HepG2 (cell line): ENCODE results near the gene ARX. TPM values are rescaled to one million over a fixed set of nuclear protein-coding genes. Genes with fewer than 3 reads are reported as not detected.

Source experiments
- ATAC-seq: fragments of 200-7000 bp; cut with Tn5 transposase; 3 replicates; pipeline ENCODE4 v1.9.1; 2020; ENCODE audit warnings: mild to moderate bottlenecking, moderate library complexity
- BruUV-seq: library from RNA; stranded (reverse); fragments of 400-500 nt; replicated peaks from 2 replicates; lab custom pipeline; 2021; lab: Mats Ljungman, UMichigan
- CTCF ChIA-PET: fragments of 300-600 bp; formaldehyde crosslinking; extraction: SDS; loops from one replicate; lab custom pipeline; 2021; ENCODE audit warnings: low total read pairs, inconsistent platforms, low intra/inter-chr PET ratio; lab: Yijun Ruan, JAX
- POLR2A ChIA-PET: fragments of 350-600 bp; sonication (Branson Sonifier 250); formaldehyde crosslinking; loops from one replicate; lab custom pipeline; 2020; ENCODE audit warnings: antibody characterized with exemption, inconsistent platforms; lab: Yijun Ruan, JAX
- DNase-seq: peaks from one replicate; pipeline ENCODE4 v3.0.0-alpha.2; 2015; ENCODE audit warnings: low spot score
- FAIRE-seq: peaks from 3 replicates; lab custom pipeline; 2011; peaks lifted over from hg19 to GRCh38; lab: Jason Lieb, UNC
- H2AFZ ChIP-seq: one replicate; pipeline ENCODE4 v1.6.1; 2011; ENCODE audit warnings: low read length, inconsistent platforms
- H3K27ac ChIP-seq: fragments of 300-600 bp; 3 replicates; pipeline ENCODE4 v1.8.0; 2011; ENCODE audit warnings: mixed run types, mild to moderate bottlenecking, mixed read lengths, low read length, inconsistent platforms; ENCODE audit not compliant: insufficient read depth; ENCODE audit errors: extremely low read length
- H3K27me3 ChIP-seq, 2 experiments: fragments of 200-600 bp in 1 of 2; 2 replicates in 1 of 2; 3 replicates in 1 of 2; pipeline versions ENCODE4 v1.6.0 to v1.8.0; 2011; ENCODE audit warnings: low read length in 2 of 2, mild to moderate bottlenecking in 2 of 2, moderate library complexity in 2 of 2, inconsistent platforms in 1 of 2; ENCODE audit not compliant: insufficient read depth in 2 of 2, control insufficient read depth in 1 of 2
- H3K36me3 ChIP-seq, 2 experiments: fragments of 200-600 bp in 1 of 2; replicated peaks in 1 of 2; 2 replicates in 1 of 2; 3 replicates in 1 of 2; pipeline versions ENCODE4 v1.5.1 to v1.8.0; 2011; ENCODE audit warnings: low read length in 2 of 2, inconsistent platforms in 1 of 2; ENCODE audit not compliant: insufficient read depth in 2 of 2, control insufficient read depth in 1 of 2
- H3K4me1 ChIP-seq: 2 replicates; pipeline ENCODE4 v1.5.1; 2012; ENCODE audit warnings: low read length, inconsistent platforms; ENCODE audit not compliant: insufficient read depth
- H3K4me2 ChIP-seq: 2 replicates; pipeline ENCODE4 v1.6.0; 2011; ENCODE audit warnings: low read depth, low read length, inconsistent platforms
- H3K4me3 ChIP-seq, 3 experiments: fragments of 200-600 bp in 1 of 3; sonication (generic), shearing (Covaris generic) in 1 of 3; replicated peaks in 1 of 3; 2 replicates each; pipeline ENCODE4 v1.5.1; 2011 to 2016; ENCODE audit warnings: low read length in 3 of 3, inconsistent platforms in 2 of 3, low read depth in 2 of 3, mild to moderate bottlenecking in 2 of 3, control low read depth in 1 of 3, mixed read lengths in 1 of 3; ENCODE audit not compliant: insufficient read depth in 1 of 3
- H3K79me2 ChIP-seq: one replicate; pipeline ENCODE4 v1.6.1; 2011; ENCODE audit warnings: low read length, inconsistent platforms; ENCODE audit not compliant: insufficient read depth
- H3K9ac ChIP-seq: 2 replicates; pipeline ENCODE4 v1.6.0; 2011; ENCODE audit warnings: mild to moderate bottlenecking, low read depth, low read length, inconsistent platforms; ENCODE audit not compliant: insufficient read depth
- H3K9me3 ChIP-seq: 2 replicates; pipeline ENCODE4 v1.5.1; 2012; ENCODE audit warnings: mild to moderate bottlenecking, low read length
- H4K20me1 ChIP-seq: 2 replicates; pipeline ENCODE4 v1.6.0; 2011; ENCODE audit warnings: inconsistent platforms, mild to moderate bottlenecking, low read length, moderate library complexity; ENCODE audit not compliant: insufficient read depth
- ATF2 ChIP-seq: sonication (generic); formaldehyde crosslinking; IDR thresholded peaks from 2 replicates; pipeline ENCODE4 v1.4.0; 2020; ENCODE audit warnings: missing genetic modification reagents
- NFE2 ChIP-seq: sonication (generic); formaldehyde crosslinking; IDR thresholded peaks from 2 replicates; pipeline ENCODE4 v1.4.0; 2020; ENCODE audit warnings: missing genetic modification reagents
- WGBS: methylation state at CpG from one replicate; pipeline ENCODE4 v1.1.6; 2017; ENCODE audit warnings: low lambda C conversion rate; 5-methylcytosine and 5-hydroxymethylcytosine counted together
- in situ Hi-C: cut with HindIII; loops from 2 replicates; pipeline ENCODE4 v1.10.0; 2017; ENCODE audit warnings: low pct_unique_long_range_greater_than_20kb; ENCODE audit not compliant: extremely low pct_ligation_motif_present
- intact Hi-C: fragments of 100-400 bp; cut with micrococcal nuclease; formaldehyde crosslinking; loops from one replicate; pipeline ENCODE4 v1.10.0; 2022; ENCODE audit not compliant: unreplicated experiment
- polyA plus RNA-seq, 8 experiments: library from polyadenylated mRNA; depleted of rRNA in 3 of 8; stranded (reverse) in 7 of 8; unstranded in 1 of 8; fragments of >200 nt; fragmentation: Illumina TruSeq in 4 of 8; extraction: Trizol in 4 of 8; gene quantifications; 2 replicates each; pipeline versions ENCODE4 v1.2.1 to v1.2.3, GENCODE V29; 2011 to 2016; ENCODE audit warnings: low read depth in 4 of 8, missing spikeins in 1 of 8, mixed read lengths in 1 of 8; ENCODE audit not compliant: insufficient read depth in 1 of 8
- total RNA-seq, 5 experiments: library from RNA; depleted of rRNA; stranded (reverse); fragments of >200 nt; fragmentation: Illumina TruSeq; extraction: Trizol; gene quantifications; 2 replicates each; pipeline ENCODE4 v1.2.3, GENCODE V29; 2016; ENCODE audit warnings: low read depth in 1 of 5

ARX gene
- total and polyA plus RNA-seq, 2 of the 13 experiments (the other 11 are each of a cell fraction or from before 2014, with no cell fraction given) = not detected

- Histone ChIP-seq H3K9ac (no peak overlapping the region), H3K4me3 (no peak overlapping the region), H2AFZ (no peak overlapping the region), H3K36me3 (no peaks in the 10 kb centered on the region; a peak in 2 of 5 replicates), H4K20me1 (no peaks in the 10 kb centered on the region), H3K4me2 (no peak overlapping the region), H3K9me3 (no peaks in the 10 kb centered on the region), H3K27ac (no peak overlapping the region), H3K4me1 (no peaks in the 10 kb centered on the region), H3K27me3 (no peaks in the 10 kb centered on the region), H3K79me2 (no peaks in the 10 kb centered on the region)
- 95% methylated on average over 3 of the region's 3 CpGs for WGBS
- ATAC-seq = no peak
- intact Hi-C loops = no loop called here
- in situ Hi-C loops = no loop called here
- no peak for TF ChIP-seq NFE2 (CRISPR knock-in tag)
- no peak for FAIRE-seq
- BruUV-seq = no TSS peak
- no peak for DNase-seq
- ChIA-PET CTCF (no interaction called here), POLR2A (no interaction called here)
Observed at GRCh38 chrX:24983931-24984330, 31.8 kb downstream of the ARX start.

DNA sequence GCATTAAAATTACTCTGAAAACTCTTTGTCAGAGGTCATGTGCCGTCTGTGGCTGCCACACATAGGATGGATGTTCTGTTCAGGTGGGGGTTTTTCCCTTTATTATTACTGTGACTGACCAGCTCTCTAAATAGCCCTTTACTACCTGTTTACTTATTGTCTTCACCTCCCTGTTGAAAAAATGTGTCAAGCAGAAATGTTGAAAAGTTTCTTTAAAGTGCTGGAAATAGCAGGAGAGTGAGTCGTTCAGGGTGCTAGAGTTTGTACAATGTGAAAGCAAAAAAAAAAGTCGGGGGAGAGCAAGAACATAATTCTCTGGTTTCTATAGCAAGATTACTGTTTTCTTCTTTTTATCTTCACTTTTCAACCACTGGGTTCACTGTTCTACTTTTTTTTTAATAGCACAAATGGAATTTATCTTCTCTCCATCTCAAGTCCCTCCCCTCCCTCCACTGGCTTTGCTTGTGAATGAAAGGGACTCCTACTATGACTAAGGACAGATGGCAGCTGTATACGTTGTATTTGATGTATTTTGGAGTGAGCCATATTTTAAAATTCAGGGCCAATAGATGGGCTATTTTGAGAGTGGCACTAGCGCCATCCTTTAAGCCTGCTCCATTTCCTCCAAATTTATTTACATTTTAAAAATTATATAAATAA, 33.3 kb downstream of the ARX start:
- no peaks in the 10 kb centered on the region for H4K20me1 ChIP-seq
- no TSS peak for BruUV-seq
- no peak overlapping the region for H3K9ac ChIP-seq
- DNase-seq (no peak), FAIRE-seq (no peak), ATAC-seq (no peak)
- ChIA-PET CTCF (no interaction called here), POLR2A (no interaction called here)
- no peak overlapping the region for H3K27ac ChIP-seq
- WGBS = 92% methylated on average over 5 of the region's 5 CpGs
- H2AFZ ChIP-seq = no peak overlapping the region
- H3K27me3 ChIP-seq = no peaks in the 10 kb centered on the region
- H3K4me2 ChIP-seq = no peak overlapping the region
- intact Hi-C loops = no loop called here
- H3K36me3 ChIP-seq = no peaks in the 10 kb centered on the region; a peak in 1 of 5 replicates
- no peaks in the 10 kb centered on the region for H3K9me3 ChIP-seq
- H3K4me3 ChIP-seq = no peak overlapping the region
- no peaks in the 10 kb centered on the region for H3K4me1 ChIP-seq
- no peaks in the 10 kb centered on the region for H3K79me2 ChIP-seq
- no peak for TF ChIP-seq ATF2 (CRISPR knock-in tag)
- in situ Hi-C loops = no loop called here
